Activated CD4-positive, alpha-beta T cell treated with anti-CD3 and anti-CD28 coated beads for 4 hours (primary cell): ENCODE results near the gene GAS7.
"Not testable (repeated sequence)": the region's sequence is repeated elsewhere in the genome, so short reads cannot be mapped to it uniquely, and the experiment has no call there.

Experiments used
- DNase-seq, 2 donors: peaks; one replicate each; pipeline ENCODE4 v3.0.0-alpha.2; 2020

GAS7 gene

DNA sequence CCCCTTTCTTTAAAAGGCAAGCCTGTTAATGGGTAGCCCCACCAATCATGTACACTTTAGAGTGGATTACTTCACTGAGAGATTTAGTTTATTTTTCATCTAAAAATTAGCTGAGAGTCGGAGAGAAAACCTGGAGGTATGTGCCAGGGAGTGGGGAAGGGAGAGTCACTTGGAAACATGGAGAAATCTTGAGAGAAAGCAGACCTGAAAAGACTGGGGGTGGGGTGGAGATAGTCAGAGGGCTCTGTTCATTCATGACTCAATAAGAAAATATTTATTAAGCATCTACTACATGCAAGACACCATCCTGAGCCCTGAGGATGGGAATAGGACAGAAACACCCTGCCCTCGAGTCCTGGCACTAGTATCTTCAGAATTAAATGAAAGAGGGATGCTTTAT lies 265.9 kb downstream of the GAS7 start:
- no peak for DNase-seq

GRCh38 chr17:9931144-9931741 lies 267.2 kb downstream of the GAS7 start:
- DNase-seq, result no peak

- DNase-seq, result no peak
These were observed 268.5 kb downstream of the GAS7 start for GRCh38 chr17:9929871-9930270.

DNA sequence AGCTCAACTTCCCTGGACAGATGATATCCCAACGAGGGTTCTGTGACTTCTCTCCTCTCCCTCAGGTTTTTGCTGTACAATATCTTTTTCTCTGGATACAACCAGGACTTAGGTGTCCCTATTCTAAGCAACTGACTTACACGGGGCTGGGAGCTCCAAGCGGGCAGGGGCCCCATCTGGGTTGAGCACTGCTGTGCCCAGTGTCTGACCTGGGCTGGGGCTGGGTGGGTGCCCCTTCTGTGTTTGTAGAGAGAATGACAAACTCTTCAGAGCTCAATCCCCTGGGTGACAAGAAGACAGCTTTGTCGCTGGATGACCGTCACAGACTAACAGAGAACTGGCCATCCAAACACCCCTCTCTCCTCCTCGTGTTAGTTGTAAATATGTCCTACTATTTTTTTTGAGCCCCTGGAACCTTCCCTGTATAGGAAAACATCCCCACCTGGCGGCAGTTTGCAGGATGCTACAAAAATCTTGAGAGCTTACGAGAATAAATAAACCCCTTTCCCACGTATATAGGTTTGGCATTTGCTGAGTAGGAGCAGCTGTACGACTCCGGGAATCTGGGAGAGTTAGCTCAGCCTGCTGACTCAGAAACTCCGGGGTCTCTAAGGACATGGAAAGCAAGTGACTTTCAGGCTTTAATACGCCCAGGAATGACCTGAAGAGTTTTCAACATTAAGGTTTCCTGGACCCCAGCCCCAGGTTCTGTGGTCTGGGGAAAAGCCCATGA lies 269.6 kb downstream of the GAS7 start:
- no peak for DNase-seq

GRCh38 chr17:9926150-9926804 lies 272.1 kb downstream of the GAS7 start:
- no peak for DNase-seq

DNA sequence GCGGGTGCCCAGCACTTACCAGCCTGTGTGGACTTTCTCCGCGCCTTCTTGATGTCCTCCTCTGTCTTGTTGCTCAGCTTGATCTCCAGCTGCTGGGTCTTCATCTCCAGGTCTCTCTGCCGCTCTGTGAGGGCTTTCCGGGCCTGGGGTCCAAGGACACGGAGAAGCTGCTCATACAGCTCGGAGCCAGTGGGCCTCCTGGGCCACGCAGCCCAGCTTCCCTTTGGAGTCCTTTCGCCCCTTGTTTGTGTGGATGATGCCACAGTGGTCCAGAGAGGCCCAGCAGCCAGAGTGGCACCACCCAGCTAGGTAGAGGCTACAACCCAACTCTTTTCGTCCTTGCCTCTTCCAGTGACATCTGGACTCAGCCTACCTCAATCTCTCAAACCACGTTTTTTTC lies 272.9 kb downstream of the GAS7 start:
- DNase-seq, result no peak

DNA sequence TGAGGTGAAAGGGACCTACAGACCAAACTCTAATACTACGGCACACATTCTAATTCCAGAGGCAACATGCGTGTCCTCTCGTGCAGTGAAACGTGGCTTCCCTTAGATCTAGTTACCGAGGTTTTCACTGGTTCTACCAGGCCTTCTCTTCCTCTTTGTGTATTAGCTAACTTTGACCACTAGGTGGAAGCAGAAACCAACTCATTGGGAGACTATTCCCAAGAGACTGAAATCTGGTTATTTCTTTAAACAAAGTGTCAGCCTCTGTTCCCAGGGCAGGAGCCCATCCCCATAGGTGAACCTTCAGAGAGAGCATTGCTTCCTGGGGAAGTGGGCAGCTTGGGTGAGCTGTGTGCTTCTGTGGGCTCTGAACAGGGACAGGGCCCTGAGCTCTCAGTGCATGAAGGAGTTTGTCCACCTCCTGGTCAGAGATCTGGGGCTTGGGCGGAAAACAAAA lies 273.6 kb downstream of the GAS7 start:
- no peak for DNase-seq

DNA sequence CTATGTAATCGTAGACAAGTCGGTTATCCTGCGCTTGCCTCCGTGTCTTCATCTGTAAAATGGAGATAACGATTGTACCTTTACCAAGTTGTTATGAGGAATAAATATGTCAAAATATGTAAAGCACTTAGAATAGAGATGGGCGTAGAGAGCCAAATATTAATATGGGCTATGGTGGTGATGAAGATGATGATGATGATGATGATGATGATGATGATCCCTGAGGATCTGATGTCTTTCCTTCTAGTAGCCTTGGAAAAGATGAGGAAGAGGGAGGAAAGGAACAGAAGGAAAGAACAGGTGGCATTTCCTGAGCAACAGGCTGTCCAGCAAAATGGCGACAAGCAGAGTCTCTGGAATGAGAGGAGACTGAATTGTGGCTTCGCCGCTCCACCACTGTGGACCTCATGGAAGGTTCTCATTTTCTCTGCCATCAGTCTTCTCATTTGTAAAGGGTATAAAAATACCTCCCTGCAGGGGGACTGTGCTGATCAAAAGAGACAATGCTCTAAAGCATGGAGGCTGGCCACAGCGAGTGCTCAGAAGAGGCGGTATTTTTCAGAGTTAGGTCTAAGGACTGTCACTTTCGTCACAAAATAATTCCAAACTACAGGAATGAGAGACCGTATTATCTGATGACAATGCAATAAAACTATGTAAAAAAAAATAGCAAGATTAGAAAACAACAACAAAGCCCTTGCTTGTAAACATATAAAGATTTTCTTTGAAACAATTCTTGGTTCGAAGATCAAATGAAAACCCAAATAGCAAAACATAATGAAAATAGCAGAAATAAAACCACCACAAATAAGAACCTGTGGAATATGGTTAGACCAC lies 276.2 kb downstream of the GAS7 start:
- no peak for DNase-seq

GRCh38 chr17:9921216-9921615 lies 277.2 kb downstream of the GAS7 start:
- not testable (repeated sequence) for DNase-seq

- no peak for DNase-seq
These were observed 279.5 kb downstream of the GAS7 start for GRCh38 chr17:9918804-9919352.

DNA sequence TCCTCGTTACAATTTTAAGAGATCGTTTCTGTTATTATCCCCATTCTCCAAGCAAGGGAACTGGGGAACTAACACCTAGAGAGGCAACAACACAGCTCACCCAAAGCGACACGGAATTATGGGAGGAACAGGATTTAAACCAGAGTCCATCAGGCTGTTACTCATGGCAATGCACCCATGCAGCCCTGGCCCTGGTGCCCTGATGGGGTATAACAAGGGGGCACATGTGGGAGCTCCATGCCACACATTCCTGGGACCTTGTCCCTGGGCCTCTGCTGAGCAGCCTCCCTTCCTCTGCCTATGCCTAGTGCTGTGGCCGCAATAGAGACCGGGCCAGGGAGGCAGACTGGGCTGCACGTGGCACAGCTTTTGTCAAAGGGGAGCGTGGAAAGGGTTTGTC lies 280.1 kb downstream of the GAS7 start:
- no peak for DNase-seq

- DNase-seq, result no peak
These were observed 280.6 kb downstream of the GAS7 start for GRCh38 chr17:9917801-9918200.

- DNase-seq, result no peak
These were observed 281.3 kb downstream of the GAS7 start for GRCh38 chr17:9917131-9917530.

- no peak for DNase-seq
These were observed 282.3 kb downstream of the GAS7 start for GRCh38 chr17:9916108-9916507.

DNA sequence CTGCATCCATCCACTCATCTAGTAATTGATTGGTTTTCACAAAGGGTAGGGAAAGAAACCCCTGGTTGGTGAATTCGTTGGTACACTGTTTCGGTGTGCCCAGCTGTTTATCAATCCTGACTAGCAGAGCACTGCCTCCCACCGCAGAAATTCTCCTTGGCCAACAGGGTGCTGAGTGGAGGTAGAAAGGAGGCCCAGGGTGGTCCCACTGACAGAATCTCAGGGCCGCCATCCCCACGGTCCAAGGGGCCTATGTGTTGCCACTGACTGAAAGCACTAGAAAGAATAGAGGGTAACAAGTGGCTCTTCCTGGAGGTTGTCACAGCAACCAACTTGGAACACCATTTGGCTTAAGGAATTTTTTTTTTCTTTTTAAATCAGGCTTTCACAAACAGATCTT lies 284.9 kb downstream of the GAS7 start:
- no peak for DNase-seq

DNA sequence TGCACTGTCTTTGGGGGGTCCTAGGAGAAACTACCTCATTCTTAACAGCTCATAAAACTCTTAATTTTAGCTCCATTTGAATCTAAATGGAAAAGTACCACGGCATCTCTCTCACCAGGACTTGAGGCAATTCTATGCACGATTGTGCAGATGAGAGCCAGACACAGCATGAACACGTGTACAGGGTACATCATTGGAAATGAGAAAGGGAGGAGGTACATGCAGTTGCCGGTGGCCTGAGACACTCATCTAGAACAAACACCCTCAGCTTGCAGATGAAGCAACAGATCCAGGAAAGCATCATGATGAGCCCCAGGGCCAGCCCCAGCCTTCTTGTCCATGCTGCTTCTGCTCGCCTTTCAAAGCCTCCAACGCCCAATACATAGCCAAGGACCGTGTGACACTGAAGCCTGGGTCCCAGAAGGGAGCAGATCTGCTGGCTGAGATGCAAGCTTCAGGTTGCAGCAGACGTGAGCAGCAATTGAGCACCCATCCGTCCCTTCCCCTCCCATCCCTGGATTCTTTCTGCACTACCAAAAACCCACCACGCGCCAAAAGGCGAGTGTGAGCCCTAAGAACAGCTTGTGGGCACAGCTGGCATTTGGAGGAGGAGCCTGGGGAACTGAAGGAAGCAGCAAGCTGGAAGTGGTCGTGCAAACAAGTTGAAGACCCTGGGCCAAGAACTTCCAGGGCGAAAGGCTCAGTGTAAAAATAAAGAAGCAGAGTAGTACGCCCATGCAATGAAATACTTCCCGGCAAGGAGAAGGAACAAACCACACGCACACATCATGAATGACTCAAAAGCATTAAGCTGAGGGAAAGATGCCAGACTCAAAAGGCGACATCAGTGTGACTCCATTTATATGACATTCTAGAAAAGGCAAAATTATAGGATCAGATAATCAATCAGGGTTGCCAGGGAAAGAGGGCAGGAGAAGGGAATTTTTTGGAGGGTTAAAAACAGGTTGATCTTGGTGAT lies 286.0 kb downstream of the GAS7 start:
- no peak for DNase-seq

GRCh38 chr17:9911089-9911488 lies 287.3 kb downstream of the GAS7 start:
- DNase-seq, result no peak

GRCh38 chr17:9908649-9909042 lies 289.8 kb downstream of the GAS7 start:
- DNase-seq, result no peak

GRCh38 chr17:9907883-9908648 lies 290.3 kb downstream of the GAS7 start:
- DNase-seq, result no peak

GRCh38 chr17:9907131-9907530 lies 291.3 kb downstream of the GAS7 start:
- no peak for DNase-seq

- no peak for DNase-seq
These were observed 291.8 kb downstream of the GAS7 start for GRCh38 chr17:9906616-9907015.
